Erythroblast (primary cell): ENCODE measurements around the gene C19orf25.
"Not testable (repeated sequence)": the region's sequence is repeated elsewhere in the genome, so short reads cannot be mapped to it uniquely, and the experiment has no call there.

Experiments used
- DNase-seq, 2 experiments: peaks; one replicate each; lab custom pipeline; 2025; lab: John Stamatoyannopoulos, UW
- GATA1 ChIP-seq: IDR thresholded peaks from 2 replicates; pipeline ENCODE4 v1.6.1; 2011; ENCODE audit warnings: low read depth, mild to moderate bottlenecking, control low read depth, low read length, moderate library complexity
- POLR2A ChIP-seq: IDR thresholded peaks from 2 replicates; pipeline ENCODE4 v1.6.1; 2011; ENCODE audit warnings: mild to moderate bottlenecking, low read length

Gene C19orf25

DNA sequence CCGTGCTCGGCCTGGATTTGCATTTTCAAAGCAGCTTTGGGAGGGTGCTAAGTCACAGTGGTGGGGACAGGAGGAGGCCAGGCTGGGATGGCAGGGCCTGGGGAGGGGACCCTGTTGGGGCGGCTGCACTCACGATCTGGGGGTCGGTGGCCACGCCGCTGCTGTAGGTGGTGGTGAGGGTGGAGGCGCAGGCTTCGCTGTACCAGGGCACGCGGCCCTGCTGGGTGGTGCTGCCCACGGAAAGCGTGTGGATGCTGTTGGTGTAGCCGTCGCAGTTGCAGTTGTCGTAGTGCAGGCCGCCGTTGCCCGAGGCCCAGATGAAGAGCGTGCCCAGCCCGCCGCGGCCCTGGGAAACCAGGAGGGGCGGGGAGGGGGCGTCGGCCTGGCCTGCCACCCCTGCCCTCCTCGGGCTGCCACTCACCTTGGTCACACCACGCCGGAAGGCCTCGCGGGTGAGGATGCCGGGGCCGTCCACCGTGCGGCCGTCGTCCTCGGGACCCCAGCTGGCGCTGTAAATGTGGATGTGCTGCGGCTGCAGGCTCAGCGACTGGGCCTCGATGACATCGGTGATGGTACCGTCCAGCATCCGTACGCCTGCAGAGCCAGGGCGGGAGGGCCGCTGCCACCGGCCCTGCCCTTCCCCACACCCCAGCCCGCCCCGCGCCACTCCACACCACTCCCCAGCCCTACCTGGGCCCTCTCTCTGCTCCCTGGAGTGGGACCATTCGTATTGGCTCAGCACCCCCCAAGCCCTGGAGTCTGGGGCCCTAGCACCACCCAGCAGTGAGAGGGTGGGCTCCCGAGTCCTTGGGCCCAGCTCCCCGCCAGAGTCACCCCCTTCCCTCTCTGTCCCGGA, 7.9 kb upstream of the C19orf25 start:
- DNase-seq: no peak
- no peak for TF ChIP-seq GATA1
- TF ChIP-seq POLR2A: no peak

DNA sequence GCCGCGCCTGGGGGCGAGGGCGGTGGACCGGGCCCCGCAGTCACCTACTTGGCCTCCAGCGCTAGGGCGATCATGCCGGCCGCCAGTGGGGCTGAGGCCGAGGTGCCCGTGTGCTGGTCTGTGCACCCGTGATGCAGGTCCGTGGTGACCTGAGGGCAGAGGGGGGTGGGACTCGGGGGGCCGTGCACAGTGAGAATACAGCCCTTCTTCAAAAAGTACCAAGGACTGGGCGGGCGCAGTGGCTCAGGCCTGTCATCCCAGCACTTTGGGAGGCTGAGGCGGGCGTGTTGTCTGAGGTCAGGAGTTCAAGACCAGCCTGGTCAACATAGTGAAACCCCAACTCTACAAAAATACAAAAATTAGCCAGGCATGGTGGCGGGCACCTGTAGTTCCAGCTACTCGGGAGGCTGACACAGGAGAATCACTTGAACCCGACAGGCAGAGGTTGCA, 5.0 kb upstream of the C19orf25 start:
- no peak for TF ChIP-seq POLR2A
- no peak for TF ChIP-seq GATA1
- no peak for DNase-seq

DNA sequence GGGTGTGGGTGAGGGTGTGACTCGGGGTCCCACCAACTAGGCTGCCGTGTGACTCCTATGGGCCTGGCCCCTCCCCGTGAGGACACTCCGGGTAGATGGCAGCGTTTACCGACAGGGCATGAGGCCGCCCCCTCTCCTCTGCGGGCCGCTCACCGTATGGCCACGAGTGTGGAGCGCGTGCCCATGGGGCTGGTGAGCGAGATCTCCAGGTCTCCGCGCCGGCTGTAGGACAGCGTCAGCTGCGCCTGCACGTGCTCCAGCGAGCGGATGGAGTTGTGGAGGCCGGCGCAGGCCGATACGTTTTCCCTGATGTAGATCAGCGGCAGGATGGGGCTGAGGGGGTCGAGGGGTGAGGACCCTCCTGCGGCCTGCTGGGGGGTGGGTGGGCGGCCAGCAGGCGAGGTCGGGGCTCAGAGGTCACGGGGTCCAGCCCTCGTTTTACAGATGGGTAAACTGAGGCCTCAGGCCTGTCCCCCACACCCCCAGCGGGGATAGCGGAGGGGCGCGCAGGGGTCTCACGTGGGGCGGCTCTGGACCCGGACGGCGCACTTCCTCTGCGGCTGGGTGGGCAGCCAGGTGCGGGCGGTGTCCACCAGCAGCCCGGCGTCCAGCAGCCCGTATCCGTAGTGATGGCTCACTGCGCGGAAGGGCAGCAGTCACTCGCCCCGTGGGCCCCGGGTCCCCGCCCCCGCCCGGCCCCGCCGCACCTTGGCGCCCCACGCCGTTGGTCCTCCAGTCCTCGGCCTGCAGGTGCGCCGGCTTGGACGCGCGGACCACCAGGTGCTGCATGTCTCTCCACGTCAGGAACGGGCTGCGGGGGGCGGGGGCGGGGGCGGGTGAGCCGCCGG, 4.3 kb upstream of the C19orf25 start:
- DNase-seq: no peak
- TF ChIP-seq POLR2A (no peak), GATA1 (no peak)

DNA sequence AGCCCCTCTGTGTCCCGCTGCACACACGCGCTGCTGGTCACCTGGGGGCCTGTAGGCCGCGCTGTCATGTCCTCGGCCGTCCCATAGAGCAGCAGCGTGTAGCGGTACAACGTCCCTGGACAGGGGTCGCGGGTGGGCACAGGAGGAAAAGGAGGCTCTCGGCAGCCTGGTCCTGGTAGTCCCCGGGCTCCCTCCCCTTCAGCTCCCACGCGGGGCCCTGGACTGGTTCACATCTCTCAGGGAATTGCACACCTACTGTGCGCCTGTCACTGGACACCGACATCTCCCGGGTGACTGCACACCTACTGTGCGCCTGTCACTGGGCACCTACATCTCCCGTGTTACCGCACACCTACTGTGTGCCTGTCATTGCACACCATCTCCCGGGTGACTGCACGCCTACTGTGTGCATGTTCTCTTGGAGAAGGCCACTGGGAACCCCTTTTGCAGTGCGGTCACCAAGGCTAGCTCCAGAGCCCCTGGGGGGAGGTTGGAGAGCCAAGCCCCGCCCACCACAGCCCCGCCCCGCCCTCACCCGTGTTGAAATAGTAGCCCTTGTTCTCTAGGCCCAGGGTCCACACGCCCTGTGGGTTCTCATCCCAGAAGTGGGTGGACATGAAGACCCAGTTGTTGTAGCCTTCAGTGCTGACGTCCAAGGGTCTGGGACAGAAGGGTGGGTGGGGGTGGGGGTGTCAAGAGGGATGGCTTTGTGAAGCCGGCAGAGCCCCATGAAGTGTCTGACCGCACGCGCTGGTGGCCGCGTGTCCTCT, 3.5 kb upstream of the C19orf25 start:
- DNase-seq: no peak
- TF ChIP-seq GATA1 (no peak), POLR2A (no peak)

DNA sequence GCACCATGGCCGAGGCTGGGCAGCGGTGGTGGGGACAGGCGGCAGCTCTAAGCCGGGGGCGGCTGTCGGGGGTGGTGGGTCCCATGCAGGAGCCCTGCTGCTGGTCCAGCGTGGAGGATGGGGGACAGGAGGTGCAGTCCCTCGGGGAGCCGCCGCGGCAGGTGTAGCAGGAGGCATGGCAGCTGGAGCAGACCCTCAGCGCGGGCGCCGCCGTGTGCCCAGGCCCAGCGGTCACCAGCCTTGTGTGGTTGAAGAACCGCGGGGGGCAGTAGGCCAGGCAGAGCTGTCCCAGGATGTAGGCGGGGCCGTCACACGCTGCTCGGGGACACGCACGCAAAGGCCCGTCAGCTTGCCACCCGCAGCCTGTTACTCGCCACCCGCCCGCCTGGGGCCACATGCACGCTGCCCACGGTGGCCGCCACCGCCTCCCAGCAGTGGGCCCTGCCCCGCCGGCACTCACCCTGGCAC, 2.9 kb upstream of the C19orf25 start:
- DNase-seq: no peak

DNA sequence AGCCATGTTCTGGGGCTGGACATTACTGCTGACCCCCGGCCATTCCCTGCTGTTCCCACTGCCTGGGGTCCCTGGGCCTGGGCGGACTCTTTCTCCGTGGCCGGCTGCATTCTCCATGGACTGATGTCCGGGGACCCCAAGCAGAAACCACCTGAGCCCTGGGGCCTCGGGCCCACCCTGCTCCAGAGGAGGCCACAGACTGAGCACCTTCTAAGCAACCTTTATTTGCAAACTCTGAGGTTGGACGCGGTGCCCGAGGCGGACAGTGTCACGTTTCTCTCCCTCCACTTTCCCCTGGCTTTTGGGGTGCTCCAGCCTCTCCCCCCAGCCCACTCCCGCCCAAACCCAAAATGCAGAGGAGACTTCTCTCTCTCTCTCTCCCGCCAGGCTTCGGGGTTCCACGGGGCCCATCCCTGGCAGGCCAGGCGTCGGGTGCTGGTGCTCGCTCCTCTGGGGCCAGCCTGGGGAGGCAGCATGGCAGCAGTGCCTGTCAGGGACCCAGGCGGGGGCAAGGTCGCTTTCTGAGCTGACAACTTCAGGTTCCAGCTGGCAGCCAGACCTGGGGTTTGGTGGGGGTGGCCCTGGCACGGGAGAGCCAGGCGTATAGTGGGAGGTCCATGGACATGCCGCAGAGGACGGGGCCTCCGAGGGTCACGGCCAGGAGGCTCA, 2.3 kb upstream of the C19orf25 start:
- DNase-seq: no peak
- TF ChIP-seq GATA1 (no peak), POLR2A (no peak)

More for the DNA sequence above, 2.9 kb upstream of the C19orf25 start:
- no peak for TF ChIP-seq GATA1

DNA sequence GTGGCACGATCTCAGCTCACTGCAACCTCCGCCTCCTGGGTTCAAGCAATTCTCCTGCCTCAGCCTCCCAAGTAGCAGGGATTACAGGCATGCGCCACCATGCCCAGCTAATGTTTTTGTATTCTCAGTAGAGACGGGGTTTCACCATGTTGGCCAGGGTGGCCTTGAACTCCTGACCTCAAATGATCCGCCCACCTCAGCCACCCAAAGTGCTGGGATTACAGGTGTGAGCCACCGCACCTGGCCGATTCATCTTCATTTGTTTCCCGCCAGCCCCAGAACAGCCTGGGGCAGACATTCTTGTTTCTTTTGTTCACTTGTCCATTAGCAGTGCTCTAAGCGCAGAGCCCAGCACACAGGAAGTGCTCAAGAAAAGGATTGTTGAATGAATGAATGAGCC, 2.0 kb downstream of the C19orf25 start:
- not testable (repeated sequence) for DNase-seq

DNA sequence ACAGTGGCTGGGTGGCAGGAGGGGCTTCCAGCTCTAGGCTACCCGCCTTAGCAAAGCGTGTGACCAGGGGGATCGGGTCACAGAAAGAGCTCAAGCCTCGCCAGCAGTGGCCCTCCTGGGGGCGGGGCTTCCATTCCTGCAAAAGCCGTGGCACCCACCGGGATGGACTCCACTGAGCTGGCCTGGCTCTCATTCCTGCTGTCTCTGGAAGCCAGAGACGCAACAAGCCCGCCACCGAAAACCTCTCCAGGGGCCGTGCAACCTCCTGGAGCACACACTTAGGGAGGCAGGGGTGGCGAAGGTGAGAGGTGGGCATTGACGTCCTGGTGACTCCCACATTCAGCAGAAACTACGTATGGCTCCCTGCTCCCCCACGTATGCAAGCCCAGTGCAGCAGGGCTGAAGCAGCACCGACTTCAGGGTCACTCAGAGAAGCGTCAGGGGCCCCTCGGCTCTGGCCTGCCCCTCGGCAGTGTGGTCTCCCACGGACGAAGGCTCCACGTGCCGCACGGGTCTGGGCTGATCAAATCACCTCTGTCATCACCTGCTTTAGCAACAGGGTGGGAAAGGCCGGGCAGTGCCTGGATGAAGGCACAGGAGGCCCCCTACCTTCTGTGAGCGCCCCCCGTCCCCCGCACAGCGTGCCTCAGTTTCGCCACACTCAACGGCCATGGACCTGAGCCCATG, 3.1 kb downstream of the C19orf25 start:
- no peak for DNase-seq
- no peak for TF ChIP-seq GATA1
- TF ChIP-seq POLR2A: no peak

DNA sequence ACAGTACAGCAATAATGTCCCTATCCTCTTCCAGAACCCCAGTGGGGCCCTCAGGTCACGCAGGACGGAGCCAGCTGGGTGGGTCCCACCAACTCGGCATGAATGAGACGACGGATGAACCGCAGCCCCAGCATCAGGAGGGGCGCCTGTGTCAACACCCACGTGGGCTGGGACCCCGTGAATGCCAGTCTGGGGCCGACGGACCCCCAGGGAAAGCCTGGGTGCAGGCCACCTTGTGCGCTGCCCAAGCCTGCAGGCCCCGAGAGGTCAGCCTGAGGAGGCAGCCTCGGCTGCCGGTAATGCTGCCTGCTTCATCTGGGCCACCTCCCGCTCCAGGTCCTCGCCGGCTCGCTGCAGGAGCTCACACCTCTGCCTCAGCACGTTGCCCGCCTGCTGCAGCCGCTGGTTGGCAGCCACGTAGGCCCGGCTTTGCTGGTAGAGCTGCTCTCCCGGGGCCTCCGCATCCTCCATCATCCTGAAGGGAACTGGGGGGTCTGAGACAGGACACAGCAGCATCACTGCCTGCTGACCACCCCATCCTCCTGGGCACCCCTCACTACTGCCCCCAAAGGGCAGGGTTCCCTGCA, 4.2 kb downstream of the C19orf25 start:
- TF ChIP-seq POLR2A (no peak), GATA1 (no peak)
- DNase-seq: no peak

DNA sequence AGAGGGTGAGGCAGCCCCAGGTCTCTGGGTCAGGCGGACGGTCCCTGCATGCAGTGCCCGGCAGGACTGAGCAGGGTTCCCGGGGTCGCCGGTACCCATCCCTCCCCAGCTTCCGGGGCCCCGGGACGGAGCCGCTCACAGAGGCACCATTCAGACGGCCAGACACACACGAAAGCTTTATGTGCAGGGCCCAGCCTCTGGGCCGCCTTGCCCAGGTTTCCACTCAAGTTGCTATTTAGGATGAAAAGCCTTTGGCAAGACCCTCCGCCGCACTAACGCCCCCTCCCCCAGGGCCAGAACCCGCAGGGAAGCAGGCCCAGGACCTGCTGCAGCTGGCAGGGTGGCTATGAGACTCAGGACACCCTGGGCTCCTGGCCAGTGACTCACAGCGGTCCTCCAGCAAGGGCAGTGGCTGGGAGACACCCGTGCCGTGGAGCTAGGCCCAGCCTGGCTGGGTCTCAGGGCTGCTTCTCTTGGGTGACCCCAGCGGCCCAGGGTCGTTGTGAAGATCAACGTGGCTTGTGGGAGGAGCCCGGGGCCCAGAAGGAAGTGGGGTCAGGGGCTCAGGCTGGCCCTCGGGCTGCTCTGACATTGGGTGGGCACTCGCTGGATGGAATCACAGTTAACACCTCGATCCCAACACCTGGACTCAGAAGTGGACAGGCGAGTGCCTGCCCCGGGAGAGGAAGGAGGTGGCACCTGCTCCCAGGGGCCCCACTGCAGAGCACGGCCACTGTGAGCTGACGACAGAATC, 4.8 kb downstream of the C19orf25 start:
- DNase-seq: no peak

DNA sequence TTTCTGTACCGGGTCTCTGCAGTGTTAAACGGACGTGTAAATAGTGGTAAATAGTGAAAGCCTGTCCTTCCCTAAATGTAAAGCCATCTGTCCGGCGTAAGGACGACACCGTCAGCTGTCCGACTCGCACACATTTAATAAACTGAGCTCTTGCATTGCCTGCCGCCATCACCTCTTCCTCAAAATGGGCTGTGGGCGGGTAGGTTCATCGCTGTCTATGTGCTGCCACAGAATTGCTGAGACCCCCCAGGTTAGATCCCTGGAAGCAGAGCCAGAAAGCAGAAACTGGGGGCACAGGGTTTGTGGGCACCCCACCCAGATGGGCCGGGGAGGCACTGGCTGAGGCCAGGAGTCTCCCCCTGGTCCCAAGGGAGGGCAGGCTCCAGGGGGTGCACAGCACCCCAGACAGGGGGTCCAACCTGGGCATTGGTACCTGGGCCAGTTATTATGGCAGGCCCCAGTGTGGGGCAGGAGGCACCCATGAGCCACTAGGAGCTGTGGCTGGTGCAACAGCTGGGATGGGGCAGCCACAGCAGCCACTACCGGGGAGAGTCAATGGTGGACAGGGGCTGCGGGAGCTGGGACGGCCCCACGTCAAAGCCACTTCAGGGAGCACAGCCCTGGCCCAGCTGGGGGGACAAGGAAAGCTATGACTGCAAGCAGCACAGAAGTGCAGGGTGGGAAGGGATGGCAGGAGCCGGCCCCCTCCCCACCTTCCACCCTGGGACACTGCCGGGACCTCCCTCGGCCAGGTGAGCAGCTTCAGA, 5.7 kb downstream of the C19orf25 start:
- no peak for DNase-seq
- TF ChIP-seq POLR2A (no peak), GATA1 (no peak)

More for the DNA sequence above, 4.8 kb downstream of the C19orf25 start:
- TF ChIP-seq POLR2A (no peak), GATA1 (no peak)
